ENCODE data around the gene HSPA1A.
"Not testable (repeated sequence)": the region's sequence is repeated elsewhere in the genome, so short reads cannot be mapped to it uniquely, and the experiment has no call there.

DNA sequence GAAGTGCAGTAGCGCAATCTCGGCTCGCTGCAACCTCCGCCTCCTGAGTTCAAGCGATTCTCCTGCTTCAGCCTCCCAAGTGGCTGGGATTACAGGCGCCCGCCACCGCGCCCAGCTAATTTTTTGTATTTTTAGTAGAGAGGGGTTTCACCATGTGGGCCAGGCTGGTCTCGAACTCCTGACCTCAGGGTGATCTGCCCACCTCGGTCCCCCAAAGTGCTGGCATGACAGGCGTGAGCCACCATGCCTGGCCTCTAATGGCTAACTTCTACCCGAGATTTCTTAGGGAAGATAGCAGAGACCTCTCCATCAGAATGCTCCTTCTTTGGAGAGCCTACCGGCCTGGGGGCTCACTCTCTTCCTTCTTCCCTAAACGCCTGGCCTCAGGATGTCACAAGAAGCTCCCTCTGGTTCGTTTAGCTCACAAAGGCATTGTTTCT, 48.8 kb downstream of the HSPA1A start:
- not testable (repeated sequence) for TF ChIP-seq POLR2A, CTCF (IDR thresholded peaks at IDR 0.05)

Measured in adrenal gland (tissue), 5 donors.